A673 (cell line): ENCODE data around the gene CARS1. TPM values are rescaled to one million over a fixed set of nuclear protein-coding genes. Genes with fewer than 3 reads are reported as not detected.

Source experiments
- BruUV-seq: library from RNA; stranded (reverse); fragments of 400-500 nt; replicated peaks from 2 replicates; lab custom pipeline; 2021; lab: Mats Ljungman, UMichigan
- CTCF ChIA-PET: fragments of 300-600 bp; sonication (Branson Sonifier 250); formaldehyde crosslinking; loops from one replicate; lab custom pipeline; 2022; ENCODE audit warnings: antibody characterized with exemption; lab: Charles Lee
- POLR2A ChIA-PET: fragments of 300-600 bp; sonication (Branson Sonifier 250); formaldehyde crosslinking; loops from one replicate; lab custom pipeline; 2022; ENCODE audit warnings: antibody characterized with exemption; ENCODE audit not compliant: low non-redundant PET; lab: Charles Lee
- DNase-seq: peaks from one replicate; pipeline ENCODE4 v3.0.0-alpha.2; 2015; ENCODE audit warnings: low spot score
- H3K27ac ChIP-seq: fragments of 200-600 bp; sonication (generic); 2 replicates; pipeline ENCODE4 v1.5.1; 2016; ENCODE audit warnings: mixed run types, low read depth, mild to moderate bottlenecking, mixed read lengths, antibody characterized with exemption, low read length; ENCODE audit not compliant: poor library complexity, severe bottlenecking
- H3K27me3 ChIP-seq: fragments of 200-600 bp; sonication (generic); replicated peaks from 2 replicates; pipeline ENCODE4 v1.6.1; 2017; ENCODE audit warnings: mixed run types, low read depth, mild to moderate bottlenecking, mixed read lengths, antibody characterized with exemption, low read length; ENCODE audit not compliant: insufficient read depth, poor library complexity
- H3K36me3 ChIP-seq: fragments of 200-600 bp; sonication (generic); 2 replicates; pipeline ENCODE4 v1.6.1; 2016; ENCODE audit warnings: mixed run types, mild to moderate bottlenecking, mixed read lengths, antibody characterized with exemption, low read length; ENCODE audit not compliant: insufficient read depth, poor library complexity, severe bottlenecking
- H3K4me1 ChIP-seq: fragments of 200-600 bp; sonication (generic); 2 replicates; pipeline ENCODE4 v1.6.1; 2017; ENCODE audit warnings: mixed run types, mild to moderate bottlenecking, mixed read lengths, antibody characterized with exemption, low read length; ENCODE audit not compliant: insufficient read depth, poor library complexity, severe bottlenecking
- H3K4me3 ChIP-seq: fragments of 200-600 bp; sonication (generic); 2 replicates; pipeline ENCODE4 v1.5.1; 2016; ENCODE audit warnings: low read depth, mixed run types, mild to moderate bottlenecking, mixed read lengths, low read length; ENCODE audit not compliant: poor library complexity, severe bottlenecking
- H3K9me3 ChIP-seq: fragments of 200-600 bp; sonication (generic); 2 replicates; pipeline ENCODE4 v1.6.1; 2016; ENCODE audit warnings: mixed run types, low read depth, mild to moderate bottlenecking, mixed read lengths, antibody characterized with exemption, low read length; ENCODE audit not compliant: poor library complexity, severe bottlenecking
- CTCF ChIP-seq: fragments of 300-800, 200-600 bp; sonication (generic); conservative IDR thresholded peaks from 2 replicates; pipeline ENCODE4 v1.5.1; 2017; ENCODE audit warnings: low read depth, mild to moderate bottlenecking, antibody characterized with exemption, low read length, moderate library complexity, mixed read lengths
- EZH2 ChIP-seq: fragments of 200-600 bp; sonication (generic); IDR thresholded peaks from 2 replicates; pipeline ENCODE4 v1.6.1; 2017; ENCODE audit warnings: borderline replicate concordance, low read depth, mild to moderate bottlenecking, mixed read lengths, antibody characterized with exemption, low read length; ENCODE audit not compliant: poor library complexity, severe bottlenecking
- intact Hi-C: fragments of 100-400 bp; cut with micrococcal nuclease; formaldehyde crosslinking; loops from one replicate; pipeline ENCODE4 v1.10.0; 2022; ENCODE audit not compliant: unreplicated experiment
- total RNA-seq: library from RNA; stranded (reverse); gene quantifications from 2 replicates; pipeline ENCODE4 v1.2.3, GENCODE V29; 2021

CARS1 gene
- total RNA-seq, 1 experiment from 2014 or later, result 76.4 TPM

GRCh38 chr11:3002351-3002861 lies 54.8 kb downstream of the CARS1 start:
- Histone ChIP-seq H3K4me1 (peaks cover 20% of the 10 kb centered on the region), H3K9me3 (no peaks in the 10 kb centered on the region), H3K4me3 (no peak overlapping the region), H3K36me3 (peaks cover 48% of the 10 kb centered on the region), H3K27ac (peak overlapping the region; percentile 42), H3K27me3 (no peaks in the 10 kb centered on the region)
- DNase-seq, result no peak
- CTCF ChIA-PET, result no interaction called here
- BruUV-seq, result no TSS peak
- POLR2A ChIA-PET, result no interaction called here
- intact Hi-C loops, result no loop called here
- TF ChIP-seq CTCF, result no peak
- TF ChIP-seq EZH2, result no peak

GRCh38 chr11:3001496-3001895 lies 55.7 kb downstream of the CARS1 start:
- no peak for TF ChIP-seq EZH2
- no peak for TF ChIP-seq CTCF
- DNase-seq, result no peak
- BruUV-seq, result no TSS peak
- intact Hi-C loops, result no loop called here
- ChIA-PET CTCF (no interaction called here), POLR2A (no interaction called here)
- no peaks in the 10 kb centered on the region for H3K9me3 ChIP-seq
- H3K36me3 ChIP-seq, result peaks cover 42% of the 10 kb centered on the region
- H3K4me1 ChIP-seq, result peaks cover 20% of the 10 kb centered on the region
- H3K27me3 ChIP-seq, result no peaks in the 10 kb centered on the region
- H3K27ac ChIP-seq, result peak overlapping the region; percentile 76
- H3K4me3 ChIP-seq, result no peak overlapping the region

- CTCF ChIA-PET, result no interaction called here
These were observed 56.9 kb downstream of the CARS1 start for GRCh38 chr11:3000032-3000961.

More at GRCh38 chr11:3000032-3000961, 56.9 kb downstream of the CARS1 start:
- Histone ChIP-seq H3K36me3 (peaks cover 41% of the 10 kb centered on the region), H3K4me1 (peaks cover 20% of the 10 kb centered on the region), H3K9me3 (no peaks in the 10 kb centered on the region), H3K27ac (peak overlapping the region; percentile 76), H3K27me3 (no peaks in the 10 kb centered on the region), H3K4me3 (no peak overlapping the region)
- intact Hi-C loops, result no loop called here
- POLR2A ChIA-PET, result no interaction called here
- no TSS peak for BruUV-seq
- peak; percentile 93 for DNase-seq
- TF ChIP-seq CTCF, result no peak
- no peak for TF ChIP-seq EZH2
